A673 (cell line): ENCODE measurements around the gene FAM47E. TPM values are rescaled to one million over a fixed set of nuclear protein-coding genes. Genes with fewer than 3 reads are reported as not detected.
A peak's percentile ranks its signal among the peaks of the same experiment; 100 is the strongest.

Experiments
- BruUV-seq: library from RNA; stranded (reverse); fragments of 400-500 nt; replicated peaks from 2 replicates; lab custom pipeline; 2021; lab: Mats Ljungman, UMichigan
- CTCF ChIA-PET: fragments of 300-600 bp; sonication (Branson Sonifier 250); formaldehyde crosslinking; loops from one replicate; lab custom pipeline; 2022; ENCODE audit warnings: antibody characterized with exemption; lab: Charles Lee
- POLR2A ChIA-PET: fragments of 300-600 bp; sonication (Branson Sonifier 250); formaldehyde crosslinking; loops from one replicate; lab custom pipeline; 2022; ENCODE audit warnings: antibody characterized with exemption; ENCODE audit not compliant: low non-redundant PET; lab: Charles Lee
- DNase-seq: peaks from one replicate; pipeline ENCODE4 v3.0.0-alpha.2; 2015; ENCODE audit warnings: low spot score
- H3K27ac ChIP-seq: fragments of 200-600 bp; sonication (generic); 2 replicates; pipeline ENCODE4 v1.5.1; 2016; ENCODE audit warnings: mixed run types, low read depth, mild to moderate bottlenecking, mixed read lengths, antibody characterized with exemption, low read length; ENCODE audit not compliant: poor library complexity, severe bottlenecking
- H3K27me3 ChIP-seq: fragments of 200-600 bp; sonication (generic); replicated peaks from 2 replicates; pipeline ENCODE4 v1.6.1; 2017; ENCODE audit warnings: mixed run types, low read depth, mild to moderate bottlenecking, mixed read lengths, antibody characterized with exemption, low read length; ENCODE audit not compliant: insufficient read depth, poor library complexity
- H3K36me3 ChIP-seq: fragments of 200-600 bp; sonication (generic); 2 replicates; pipeline ENCODE4 v1.6.1; 2016; ENCODE audit warnings: mixed run types, mild to moderate bottlenecking, mixed read lengths, antibody characterized with exemption, low read length; ENCODE audit not compliant: insufficient read depth, poor library complexity, severe bottlenecking
- H3K4me1 ChIP-seq: fragments of 200-600 bp; sonication (generic); 2 replicates; pipeline ENCODE4 v1.6.1; 2017; ENCODE audit warnings: mixed run types, mild to moderate bottlenecking, mixed read lengths, antibody characterized with exemption, low read length; ENCODE audit not compliant: insufficient read depth, poor library complexity, severe bottlenecking
- H3K4me3 ChIP-seq: fragments of 200-600 bp; sonication (generic); 2 replicates; pipeline ENCODE4 v1.5.1; 2016; ENCODE audit warnings: low read depth, mixed run types, mild to moderate bottlenecking, mixed read lengths, low read length; ENCODE audit not compliant: poor library complexity, severe bottlenecking
- H3K9me3 ChIP-seq: fragments of 200-600 bp; sonication (generic); 2 replicates; pipeline ENCODE4 v1.6.1; 2016; ENCODE audit warnings: mixed run types, low read depth, mild to moderate bottlenecking, mixed read lengths, antibody characterized with exemption, low read length; ENCODE audit not compliant: poor library complexity, severe bottlenecking
- EZH2 ChIP-seq: fragments of 200-600 bp; sonication (generic); IDR thresholded peaks from 2 replicates; pipeline ENCODE4 v1.6.1; 2017; ENCODE audit warnings: borderline replicate concordance, low read depth, mild to moderate bottlenecking, mixed read lengths, antibody characterized with exemption, low read length; ENCODE audit not compliant: poor library complexity, severe bottlenecking
- intact Hi-C: fragments of 100-400 bp; cut with micrococcal nuclease; formaldehyde crosslinking; loops from one replicate; pipeline ENCODE4 v1.10.0; 2022; ENCODE audit not compliant: unreplicated experiment
- total RNA-seq: library from RNA; stranded (reverse); gene quantifications from 2 replicates; pipeline ENCODE4 v1.2.3, GENCODE V29; 2021
- TF ChIP-seq, protein P1 (sequence below): fragments of 300-800, 200-600 bp; sonication (generic); conservative IDR thresholded peaks from 2 replicates; pipeline ENCODE4 v1.5.1; 2017; ENCODE audit warnings: low read depth, mild to moderate bottlenecking, antibody characterized with exemption, low read length, moderate library complexity, mixed read lengths

FAM47E gene
- total RNA-seq, 1 experiment from 2014 or later = 0.21 TPM

DNA sequence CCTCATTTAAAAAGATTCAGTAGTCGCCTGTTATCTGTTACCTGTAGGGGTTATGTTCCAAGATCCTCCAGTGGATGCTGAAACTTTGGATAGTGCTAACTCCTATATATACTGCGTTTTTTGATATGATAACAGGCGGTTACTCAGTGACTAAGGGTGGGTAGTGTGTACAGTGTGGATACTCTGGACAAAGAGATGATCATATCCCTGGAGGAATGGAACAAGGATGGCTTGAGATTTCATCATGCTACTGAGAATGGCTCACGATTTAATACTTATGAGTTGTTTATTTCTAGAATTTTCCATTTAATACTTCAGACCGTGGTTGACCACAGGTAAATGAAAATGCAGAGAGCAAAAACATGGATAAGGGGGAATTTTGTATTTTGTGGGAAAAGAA, 21.5 kb downstream of the FAM47E start:
- TF ChIP-seq, protein P1, sequence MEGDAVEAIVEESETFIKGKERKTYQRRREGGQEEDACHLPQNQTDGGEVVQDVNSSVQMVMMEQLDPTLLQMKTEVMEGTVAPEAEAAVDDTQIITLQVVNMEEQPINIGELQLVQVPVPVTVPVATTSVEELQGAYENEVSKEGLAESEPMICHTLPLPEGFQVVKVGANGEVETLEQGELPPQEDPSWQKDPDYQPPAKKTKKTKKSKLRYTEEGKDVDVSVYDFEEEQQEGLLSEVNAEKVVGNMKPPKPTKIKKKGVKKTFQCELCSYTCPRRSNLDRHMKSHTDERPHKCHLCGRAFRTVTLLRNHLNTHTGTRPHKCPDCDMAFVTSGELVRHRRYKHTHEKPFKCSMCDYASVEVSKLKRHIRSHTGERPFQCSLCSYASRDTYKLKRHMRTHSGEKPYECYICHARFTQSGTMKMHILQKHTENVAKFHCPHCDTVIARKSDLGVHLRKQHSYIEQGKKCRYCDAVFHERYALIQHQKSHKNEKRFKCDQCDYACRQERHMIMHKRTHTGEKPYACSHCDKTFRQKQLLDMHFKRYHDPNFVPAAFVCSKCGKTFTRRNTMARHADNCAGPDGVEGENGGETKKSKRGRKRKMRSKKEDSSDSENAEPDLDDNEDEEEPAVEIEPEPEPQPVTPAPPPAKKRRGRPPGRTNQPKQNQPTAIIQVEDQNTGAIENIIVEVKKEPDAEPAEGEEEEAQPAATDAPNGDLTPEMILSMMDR = no peak
- TF ChIP-seq EZH2 = no peak
- no TSS peak for BruUV-seq
- ChIA-PET CTCF (no interaction called here), POLR2A (no interaction called here)
- no peaks in the 10 kb centered on the region for H3K4me1 ChIP-seq
- H3K36me3 ChIP-seq = no peaks in the 10 kb centered on the region
- no peak overlapping the region for H3K4me3 ChIP-seq
- no peaks in the 10 kb centered on the region for H3K9me3 ChIP-seq
- intact Hi-C loops = no loop called here
- H3K27ac ChIP-seq = no peak overlapping the region
- no peaks in the 10 kb centered on the region for H3K27me3 ChIP-seq
- no peak for DNase-seq

DNA sequence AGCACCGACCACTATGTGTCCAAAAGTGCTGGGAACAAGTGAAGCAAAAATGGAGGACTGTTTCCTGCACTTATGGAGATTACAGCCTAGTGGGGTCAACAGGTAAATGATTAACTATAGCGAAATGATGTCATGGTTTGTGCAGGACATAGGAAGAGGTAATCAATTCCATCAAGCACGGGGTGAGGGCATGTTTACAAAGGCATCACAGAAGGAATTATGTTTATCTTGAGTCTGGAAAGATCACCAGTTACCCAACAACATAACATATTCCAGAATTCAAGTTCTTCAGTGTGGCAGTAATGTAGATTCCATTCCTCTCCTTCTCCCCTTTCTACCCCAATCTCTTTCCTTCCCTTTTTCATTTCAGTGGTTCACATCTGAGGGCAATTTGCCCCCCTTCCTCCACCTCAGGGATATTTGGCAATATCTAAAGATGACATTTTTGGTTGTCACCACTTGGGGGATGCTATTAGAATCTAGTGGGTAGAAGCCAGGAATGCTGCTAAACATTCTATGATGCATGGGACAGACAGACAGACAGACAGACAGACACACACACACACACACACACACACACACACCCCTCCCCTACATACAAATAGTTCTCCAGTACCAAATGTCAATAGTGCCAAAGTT, 24.1 kb downstream of the FAM47E start:
- H3K4me3 ChIP-seq = no peak overlapping the region
- no TSS peak for BruUV-seq
- no peaks in the 10 kb centered on the region for H3K4me1 ChIP-seq
- ChIA-PET POLR2A (no interaction called here), CTCF (no interaction called here)
- intact Hi-C loops = no loop called here
- no peaks in the 10 kb centered on the region for H3K9me3 ChIP-seq
- TF ChIP-seq, protein P1 = no peak
- no peak for TF ChIP-seq EZH2
- H3K36me3 ChIP-seq = no peaks in the 10 kb centered on the region
- no peaks in the 10 kb centered on the region for H3K27me3 ChIP-seq
- no peak overlapping the region for H3K27ac ChIP-seq
- peak; percentile 2 for DNase-seq

DNA sequence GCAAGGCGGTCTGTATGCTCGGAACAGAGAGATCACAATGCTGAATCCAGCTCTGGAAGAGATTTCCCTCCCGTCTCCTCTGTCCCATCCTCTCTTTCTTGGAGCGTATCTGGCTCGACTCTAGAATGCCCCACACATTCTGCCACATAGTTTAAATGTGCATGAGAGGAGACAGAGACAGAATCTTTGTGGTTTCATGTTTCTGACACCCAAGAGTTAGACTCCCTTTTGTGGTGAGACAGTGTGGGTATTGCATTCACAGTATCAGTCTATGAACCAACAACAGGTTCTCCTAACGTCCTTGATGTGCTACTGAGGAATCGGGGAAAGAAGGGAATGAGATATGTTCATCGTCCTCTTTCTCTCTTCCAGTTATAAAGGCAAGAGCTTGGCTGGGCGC, 25.3 kb downstream of the FAM47E start:
- H3K4me3 ChIP-seq = no peak overlapping the region
- H3K36me3 ChIP-seq = no peaks in the 10 kb centered on the region
- no peak for DNase-seq
- H3K27me3 ChIP-seq = no peaks in the 10 kb centered on the region
- ChIA-PET POLR2A (no interaction called here), CTCF (no interaction called here)
- no TSS peak for BruUV-seq
- H3K9me3 ChIP-seq = no peaks in the 10 kb centered on the region
- H3K27ac ChIP-seq = no peak overlapping the region
- H3K4me1 ChIP-seq = no peaks in the 10 kb centered on the region
- no peak for TF ChIP-seq EZH2
- TF ChIP-seq, protein P1 = no peak
- intact Hi-C loops = no loop called here
